CD4-positive, alpha-beta T cell treated with Interferon alpha-2 for 1 hour (primary cell): ENCODE results near the gene ADGRG2.

ENCODE experiments used
- DNase-seq, 2 donors: peaks; one replicate each; pipeline ENCODE4 v3.0.0-alpha.2; 2020 to 2022

Gene ADGRG2

DNA sequence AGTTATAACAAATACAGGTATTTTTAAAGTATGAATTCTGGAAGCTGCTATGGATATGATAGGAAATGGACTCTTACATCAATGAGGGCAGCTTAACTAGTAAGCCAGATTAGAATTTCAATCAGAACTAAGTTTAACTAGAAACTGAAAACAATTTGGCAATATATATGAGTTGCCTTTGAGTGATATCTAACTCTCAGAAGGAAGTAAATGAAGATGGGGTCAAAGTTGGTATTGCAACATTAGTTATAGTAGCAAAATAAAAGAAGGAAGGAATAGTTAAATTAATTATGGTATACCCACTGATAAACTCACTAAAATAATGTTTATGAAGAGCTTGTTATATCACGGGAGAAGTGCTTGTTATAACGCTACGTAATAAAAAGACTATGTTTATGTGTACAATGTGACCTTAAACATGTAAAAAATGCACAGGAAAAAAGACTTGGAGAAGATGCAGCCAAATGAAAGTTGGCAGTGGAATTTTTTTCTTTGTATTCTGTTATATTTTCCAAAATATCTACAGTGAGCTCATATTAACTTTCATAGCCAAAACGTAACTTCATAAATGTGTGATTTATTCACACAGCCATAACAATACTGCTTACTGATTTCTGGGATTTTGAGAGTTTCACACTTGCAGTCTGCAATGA lies 172.9 kb downstream of the ADGRG2 start:
- no peak for DNase-seq

DNA sequence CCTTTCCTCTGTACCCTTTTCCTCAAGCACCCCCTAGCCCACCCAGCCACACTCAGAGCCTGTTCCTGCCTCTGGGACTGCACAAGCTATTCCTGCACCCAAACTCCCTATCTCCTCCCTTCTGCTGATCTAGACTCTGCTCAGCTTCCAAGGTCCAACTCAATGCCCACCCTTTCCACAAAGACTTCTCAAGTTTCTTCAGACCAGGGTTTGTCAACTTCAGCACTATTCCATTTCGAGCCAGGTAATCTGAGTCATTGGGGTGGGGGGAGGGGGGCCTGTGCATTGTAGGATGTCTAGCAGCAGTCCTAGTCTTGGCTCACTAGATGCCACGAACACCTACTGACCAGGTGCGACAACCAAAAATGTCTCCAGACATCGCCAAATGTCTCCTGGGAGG lies 175.7 kb downstream of the ADGRG2 start:
- no peak for DNase-seq

DNA sequence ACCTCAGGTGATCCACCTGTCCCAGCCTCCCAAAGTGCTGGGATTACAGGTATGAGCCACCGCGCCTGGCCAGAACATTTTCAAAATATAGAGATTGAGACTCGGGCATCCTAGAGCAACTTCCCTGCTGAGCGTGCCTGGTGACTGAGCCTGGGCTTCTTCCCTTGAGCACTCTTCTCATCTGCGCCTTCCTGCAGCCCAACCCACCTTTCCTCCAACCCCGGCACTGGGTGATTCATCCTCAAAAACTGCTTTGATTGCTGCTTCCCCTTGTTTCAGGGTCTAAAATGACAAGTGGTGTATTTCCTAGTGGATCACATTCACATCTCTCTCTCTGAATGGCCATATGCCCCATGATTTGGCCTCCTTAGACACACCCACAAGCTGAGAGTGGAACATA lies 176.1 kb downstream of the ADGRG2 start:
- DNase-seq: no peak

DNA sequence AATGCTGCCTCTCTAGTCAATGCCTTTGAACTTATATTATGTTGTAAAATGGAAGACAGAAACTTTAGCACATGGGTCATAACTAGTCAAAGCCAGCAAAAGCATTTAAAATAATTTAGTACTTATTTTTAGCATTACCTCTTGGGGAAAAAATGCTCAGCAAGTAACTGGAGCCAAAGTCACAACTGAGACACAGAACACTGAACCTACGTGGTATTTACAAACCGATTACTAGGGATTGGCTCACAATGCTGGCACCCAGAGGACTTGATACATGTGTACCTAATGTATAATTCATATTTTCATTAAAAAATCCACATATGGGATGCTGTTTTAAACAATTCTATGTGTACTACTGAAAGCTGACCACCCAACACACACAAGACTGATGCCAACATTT lies 176.8 kb downstream of the ADGRG2 start:
- no peak for DNase-seq

DNA sequence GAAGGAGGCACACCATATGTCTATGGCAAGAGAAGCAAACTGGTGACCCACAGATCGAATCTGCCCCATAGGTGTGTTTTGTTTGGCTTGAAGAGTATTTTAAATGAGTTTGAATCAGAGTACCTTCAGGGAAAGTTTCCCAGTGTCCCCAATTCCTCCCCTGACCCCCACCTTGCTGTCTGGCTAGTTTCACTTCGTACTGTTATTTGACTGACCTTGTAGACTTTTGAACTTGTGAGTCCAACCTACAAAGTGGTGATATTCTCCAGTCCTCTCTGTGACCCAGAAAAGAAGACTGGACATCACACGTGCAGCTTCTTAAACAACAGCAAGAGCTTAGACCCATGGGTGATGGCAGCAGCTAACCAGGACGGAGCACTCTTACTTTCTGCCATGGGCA lies 177.8 kb downstream of the ADGRG2 start:
- DNase-seq: no peak

DNA sequence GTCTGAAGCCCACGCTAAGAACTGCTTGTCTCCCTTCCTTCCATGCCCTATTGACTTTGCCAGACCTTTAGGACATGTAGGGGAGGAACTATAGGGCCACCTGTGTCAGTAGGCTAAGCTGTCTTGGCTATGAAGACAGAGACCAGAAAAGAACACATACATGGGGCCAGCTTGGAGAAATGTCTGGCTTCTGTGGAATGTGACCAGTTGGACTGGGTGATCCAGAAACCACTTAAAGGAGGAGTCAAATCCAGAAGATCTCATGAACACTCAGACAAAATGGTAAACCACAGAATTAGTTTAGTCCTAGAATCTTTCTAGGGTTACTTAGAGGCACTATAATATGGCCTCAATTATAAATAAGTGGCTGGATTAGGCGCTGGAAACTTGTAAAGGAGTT lies 180.4 kb downstream of the ADGRG2 start:
- DNase-seq: no peak
